HUES48 (cell line): ENCODE results near the gene PXDN.

Source experiments
- H3K27ac ChIP-seq: one replicate; pipeline ENCODE4 v1.7.0; 2013; ENCODE audit warnings: low read depth, low read length, inconsistent platforms
- H3K27me3 ChIP-seq: 2 replicates; pipeline ENCODE4 v1.6.1; 2013; ENCODE audit warnings: mild to moderate bottlenecking, low read length; ENCODE audit not compliant: control insufficient read depth, insufficient read depth
- H3K36me3 ChIP-seq: 2 replicates; pipeline ENCODE4 v1.6.1; 2013; ENCODE audit warnings: low read length; ENCODE audit not compliant: control insufficient read depth, insufficient read depth
- H3K4me1 ChIP-seq: 2 replicates; pipeline ENCODE4 v1.6.1; 2013; ENCODE audit warnings: mild to moderate bottlenecking, low read length; ENCODE audit not compliant: control insufficient read depth, insufficient read depth
- H3K4me3 ChIP-seq: 2 replicates; pipeline ENCODE4 v1.5.1; 2013; ENCODE audit warnings: mild to moderate bottlenecking, low read depth, low read length
- H3K9ac ChIP-seq: 2 replicates; pipeline ENCODE4 v1.6.1; 2013; ENCODE audit warnings: mild to moderate bottlenecking, low read depth, low read length, moderate library complexity
- H3K9me3 ChIP-seq: 2 replicates; pipeline ENCODE4 v1.6.1; 2013; ENCODE audit warnings: low read length; ENCODE audit not compliant: control insufficient read depth, insufficient read depth

The PXDN gene

GRCh38 chr2:1751767-1752725, 7.7 kb upstream of the PXDN start:
- H3K27ac ChIP-seq: no peak overlapping the region
- no peak overlapping the region for H3K4me3 ChIP-seq
- peaks cover 16% of the 10 kb centered on the region for H3K9me3 ChIP-seq
- H3K4me1 ChIP-seq: no peaks in the 10 kb centered on the region
- H3K9ac ChIP-seq: no peak overlapping the region
- peaks cover 17% of the 10 kb centered on the region for H3K27me3 ChIP-seq
- no peaks in the 10 kb centered on the region for H3K36me3 ChIP-seq

- Histone ChIP-seq H3K27ac (no peak overlapping the region), H3K4me1 (no peaks in the 10 kb centered on the region), H3K27me3 (peaks cover 26% of the 10 kb centered on the region), H3K36me3 (no peaks in the 10 kb centered on the region), H3K9ac (no peak overlapping the region), H3K4me3 (no peak overlapping the region), H3K9me3 (peaks cover 16% of the 10 kb centered on the region)
These were observed 6.8 kb upstream of the PXDN start for GRCh38 chr2:1750933-1751766.

- no peaks in the 10 kb centered on the region for H3K36me3 ChIP-seq
- no peak overlapping the region for H3K4me3 ChIP-seq
- peaks cover 33% of the 10 kb centered on the region for H3K27me3 ChIP-seq
- H3K9ac ChIP-seq: no peak overlapping the region
- H3K4me1 ChIP-seq: no peaks in the 10 kb centered on the region
- H3K9me3 ChIP-seq: peaks cover 16% of the 10 kb centered on the region
- H3K27ac ChIP-seq: no peak overlapping the region
These were observed 6.1 kb upstream of the PXDN start for GRCh38 chr2:1750270-1750932.

- Histone ChIP-seq H3K4me1 (no peaks in the 10 kb centered on the region), H3K36me3 (no peaks in the 10 kb centered on the region), H3K9ac (no peak overlapping the region), H3K4me3 (no peak overlapping the region), H3K27me3 (peaks cover 38% of the 10 kb centered on the region), H3K9me3 (peaks cover 8% of the 10 kb centered on the region), H3K27ac (no peak overlapping the region)
These were observed 5.3 kb upstream of the PXDN start for GRCh38 chr2:1749489-1750119.

GRCh38 chr2:1748741-1749488, 4.6 kb upstream of the PXDN start:
- H3K9me3 ChIP-seq: peaks cover 1% of the 10 kb centered on the region; the same call in 1 of the 2 replicates
- no peak overlapping the region for H3K9ac ChIP-seq
- no peak overlapping the region for H3K4me3 ChIP-seq
- H3K27me3 ChIP-seq: peaks cover 38% of the 10 kb centered on the region
- H3K27ac ChIP-seq: no peak overlapping the region
- H3K4me1 ChIP-seq: no peaks in the 10 kb centered on the region
- H3K36me3 ChIP-seq: no peaks in the 10 kb centered on the region

GRCh38 chr2:1748176-1748740, 3.9 kb upstream of the PXDN start:
- no peaks in the 10 kb centered on the region for H3K36me3 ChIP-seq
- H3K9ac ChIP-seq: no peak overlapping the region
- peaks cover 38% of the 10 kb centered on the region for H3K27me3 ChIP-seq
- H3K27ac ChIP-seq: no peak overlapping the region
- H3K9me3 ChIP-seq: no peaks in the 10 kb centered on the region
- H3K4me1 ChIP-seq: no peaks in the 10 kb centered on the region
- no peak overlapping the region for H3K4me3 ChIP-seq

GRCh38 chr2:1747065-1747941, 3.0 kb upstream of the PXDN start:
- no peaks in the 10 kb centered on the region for H3K36me3 ChIP-seq
- H3K4me1 ChIP-seq: peaks cover 3% of the 10 kb centered on the region
- no peak overlapping the region for H3K4me3 ChIP-seq
- no peak overlapping the region for H3K27ac ChIP-seq
- no peaks in the 10 kb centered on the region for H3K9me3 ChIP-seq
- no peak overlapping the region for H3K9ac ChIP-seq
- H3K27me3 ChIP-seq: peaks cover 38% of the 10 kb centered on the region

GRCh38 chr2:1746174-1747064, 2.1 kb upstream of the PXDN start:
- Histone ChIP-seq H3K4me3 (no peak overlapping the region), H3K27ac (no peak overlapping the region), H3K4me1 (peaks cover 11% of the 10 kb centered on the region), H3K9me3 (no peaks in the 10 kb centered on the region), H3K27me3 (peaks cover 38% of the 10 kb centered on the region), H3K36me3 (no peaks in the 10 kb centered on the region), H3K9ac (no peak overlapping the region)
